Karpas-422 (cell line): ENCODE data around the gene CCNY. TPM values are rescaled to one million over a fixed set of nuclear protein-coding genes. Genes with fewer than 3 reads are reported as not detected.

ENCODE experiments used
- DNase-seq: peaks from one replicate; pipeline ENCODE4 v3.0.0-alpha.2; 2015
- H2AFZ ChIP-seq: fragments of 200-600 bp; sonication (generic); 2 replicates; pipeline ENCODE4 v1.6.1; 2014; ENCODE audit warnings: antibody characterized with exemption, low read length, mixed read lengths
- H3K27ac ChIP-seq: fragments of 200-600 bp; sonication (generic); 2 replicates; pipeline ENCODE4 v1.5.1; 2014; ENCODE audit warnings: mild to moderate bottlenecking, low read length, moderate library complexity
- H3K27me3 ChIP-seq: fragments of 200-600 bp; sonication (generic); 2 replicates; pipeline ENCODE4 v1.6.1; 2014; ENCODE audit warnings: low read length, mixed read lengths
- H3K36me3 ChIP-seq: fragments of 200-600 bp; sonication (generic); 2 replicates; pipeline ENCODE4 v1.6.1; 2014; ENCODE audit warnings: low read length, mixed read lengths; ENCODE audit not compliant: insufficient read depth
- H3K4me1 ChIP-seq: fragments of 200-600 bp; sonication (generic); 2 replicates; pipeline ENCODE4 v1.6.1; 2014; ENCODE audit warnings: mild to moderate bottlenecking, low read length, mixed read lengths
- H3K4me2 ChIP-seq: fragments of 200-600 bp; sonication (generic); 2 replicates; pipeline ENCODE4 v1.6.1; 2014; ENCODE audit warnings: low read length, low read depth, mild to moderate bottlenecking; ENCODE audit not compliant: poor library complexity, severe bottlenecking
- H3K4me3 ChIP-seq: fragments of 200-600 bp; sonication (generic); 2 replicates; pipeline ENCODE4 v1.5.1; 2014; ENCODE audit warnings: mild to moderate bottlenecking, antibody characterized with exemption, low read length, mixed read lengths
- H3K79me2 ChIP-seq: fragments of 200-600 bp; sonication (generic); 2 replicates; pipeline ENCODE4 v1.6.1; 2014; ENCODE audit warnings: mild to moderate bottlenecking, low read length, mixed read lengths
- H3K9ac ChIP-seq: fragments of 200-600 bp; sonication (generic); 2 replicates; pipeline ENCODE4 v1.6.0; 2014; ENCODE audit warnings: low read length
- H3K9me2 ChIP-seq: fragments of 200-600 bp; sonication (generic), shearing (Covaris generic); replicated peaks from 2 replicates; pipeline ENCODE4 v1.6.0; 2014; ENCODE audit warnings: mild to moderate bottlenecking, low read length, moderate library complexity; ENCODE audit not compliant: insufficient read depth
- H3K9me3 ChIP-seq: fragments of 300-700, 200-600 bp; sonication (generic); 2 replicates; pipeline ENCODE4 v1.6.1; 2014; ENCODE audit warnings: low read length, mixed read lengths
- H4K20me1 ChIP-seq: fragments of 200-600 bp; sonication (generic); 2 replicates; pipeline ENCODE4 v1.6.1; 2014; ENCODE audit warnings: mild to moderate bottlenecking, antibody characterized with exemption, low read length, low read depth; ENCODE audit not compliant: insufficient read depth
- total RNA-seq: library from RNA; depleted of rRNA; stranded (reverse); fragments of >200 nt; shearing (Covaris generic); gene quantifications from 2 replicates; pipeline ENCODE4 v1.2.3, GENCODE V29; 2014; ENCODE audit warnings: low replicate concordance; rRNA removed

Gene CCNY
- total RNA-seq, 1 experiment from 2014 or later, result 19.4 TPM

DNA sequence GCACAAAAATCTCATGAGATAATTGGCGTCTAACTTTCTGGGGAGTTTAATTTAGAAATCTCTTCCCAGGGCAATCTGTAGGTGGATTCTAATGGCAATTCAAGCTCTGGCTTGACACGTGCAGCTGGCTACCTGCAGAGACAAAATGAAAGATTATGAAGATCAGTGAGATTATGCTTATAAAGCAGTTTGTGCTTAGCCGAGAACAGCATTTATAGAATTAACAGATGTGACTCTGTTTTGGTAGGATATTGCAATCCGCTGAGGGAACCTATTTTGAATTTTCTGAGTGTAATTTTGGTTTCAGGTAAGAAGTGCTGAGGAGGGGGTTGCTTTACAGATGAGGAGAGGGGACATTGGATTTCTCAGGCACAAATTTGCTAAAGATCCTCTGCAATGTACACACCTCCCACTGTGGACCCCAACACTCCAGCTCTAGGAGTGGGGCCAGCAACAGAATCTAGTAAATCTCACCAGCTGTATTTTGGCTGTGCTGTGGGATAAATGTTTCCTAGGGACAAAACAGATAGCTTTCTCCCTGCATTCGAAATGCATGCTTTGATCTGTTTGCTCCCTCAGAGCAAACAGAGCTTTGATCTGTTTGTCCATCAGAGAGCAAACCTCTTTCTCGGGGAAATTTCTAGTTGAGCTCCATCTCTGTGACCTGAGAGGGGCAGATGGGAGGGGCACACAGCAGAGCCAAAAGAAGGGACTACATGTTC, 276.2 kb downstream of the CCNY start:
- DNase-seq, result no peak
- Histone ChIP-seq H2AFZ (no peak overlapping the region), H3K9ac (no peak overlapping the region), H3K27me3 (no peaks in the 10 kb centered on the region), H3K4me3 (no peak overlapping the region), H3K4me1 (no peaks in the 10 kb centered on the region; the same call in 1 of the 2 replicates), H3K9me3 (no peaks in the 10 kb centered on the region), H3K27ac (peak overlapping the region; percentile 23; the same call in 1 of the 2 replicates), H3K4me2 (no peak overlapping the region), H3K79me2 (no peaks in the 10 kb centered on the region), H3K36me3 (no peaks in the 10 kb centered on the region), H4K20me1 (no peaks in the 10 kb centered on the region), H3K9me2 (no peaks in the 10 kb centered on the region)

DNA sequence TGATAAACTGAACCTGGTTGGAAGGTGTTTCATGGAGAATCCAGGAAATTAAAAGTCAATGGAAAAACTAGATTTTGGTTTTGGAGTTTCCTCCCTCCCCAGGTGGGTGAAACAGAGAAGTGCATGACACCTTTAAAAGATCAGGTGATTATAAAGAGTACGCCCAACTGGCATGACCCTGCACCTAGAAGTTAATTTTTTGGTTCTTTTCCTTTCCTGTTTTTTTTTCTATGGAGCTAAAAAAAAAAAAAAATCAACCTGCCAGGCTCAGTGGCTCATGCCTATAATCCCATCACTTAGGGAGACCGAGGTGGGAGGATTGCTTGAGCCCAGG, 276.8 kb downstream of the CCNY start:
- Histone ChIP-seq H3K4me1 (no peaks in the 10 kb centered on the region; the same call in 1 of the 2 replicates), H3K4me2 (no peak overlapping the region), H3K9ac (no peak overlapping the region), H4K20me1 (no peaks in the 10 kb centered on the region), H3K9me2 (no peaks in the 10 kb centered on the region), H3K9me3 (no peaks in the 10 kb centered on the region), H3K27ac (no peak overlapping the region), H2AFZ (no peak overlapping the region), H3K36me3 (no peaks in the 10 kb centered on the region), H3K4me3 (no peak overlapping the region), H3K79me2 (no peaks in the 10 kb centered on the region), H3K27me3 (no peaks in the 10 kb centered on the region)
- no peak for DNase-seq

DNA sequence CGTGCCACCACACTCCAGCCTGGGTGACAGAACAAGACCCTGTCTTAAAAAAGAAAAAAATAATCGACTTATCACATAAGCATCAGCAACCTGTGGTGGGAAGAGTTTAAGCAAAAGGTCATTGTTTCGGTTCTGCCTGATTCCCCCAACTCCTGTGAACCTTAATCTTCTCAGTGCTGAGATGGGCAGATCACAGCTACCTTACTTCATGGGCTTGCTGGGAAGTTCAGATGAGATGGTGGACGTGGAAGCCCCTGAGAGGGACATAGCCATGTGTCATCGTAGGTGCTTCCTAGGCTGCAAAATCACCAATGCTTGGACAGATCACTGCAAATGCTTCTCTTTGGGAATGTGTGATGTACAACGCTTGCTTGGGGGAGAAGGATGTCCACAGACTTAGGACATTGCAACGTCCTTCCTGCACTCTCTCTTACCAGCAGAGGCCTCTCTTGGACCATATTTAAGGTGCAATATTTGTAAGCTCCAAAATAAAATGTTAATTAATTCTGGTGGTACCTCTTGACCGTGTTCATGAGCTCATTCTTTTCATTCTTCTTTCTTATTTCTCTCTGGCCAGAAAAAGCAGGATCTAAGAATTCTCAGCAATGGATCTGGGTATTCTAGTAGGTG, 277.4 kb downstream of the CCNY start:
- no peaks in the 10 kb centered on the region for H3K9me2 ChIP-seq
- H3K9ac ChIP-seq, result no peak overlapping the region
- H4K20me1 ChIP-seq, result no peaks in the 10 kb centered on the region
- no peak overlapping the region for H3K4me2 ChIP-seq
- no peaks in the 10 kb centered on the region for H3K36me3 ChIP-seq
- no peaks in the 10 kb centered on the region; the same call in 1 of the 2 replicates for H3K4me1 ChIP-seq
- no peak overlapping the region for H3K27ac ChIP-seq
- no peaks in the 10 kb centered on the region for H3K27me3 ChIP-seq
- no peak overlapping the region for H3K4me3 ChIP-seq
- H2AFZ ChIP-seq, result no peak overlapping the region
- H3K9me3 ChIP-seq, result no peaks in the 10 kb centered on the region
- peak; percentile 56 for DNase-seq
- H3K79me2 ChIP-seq, result no peaks in the 10 kb centered on the region

DNA sequence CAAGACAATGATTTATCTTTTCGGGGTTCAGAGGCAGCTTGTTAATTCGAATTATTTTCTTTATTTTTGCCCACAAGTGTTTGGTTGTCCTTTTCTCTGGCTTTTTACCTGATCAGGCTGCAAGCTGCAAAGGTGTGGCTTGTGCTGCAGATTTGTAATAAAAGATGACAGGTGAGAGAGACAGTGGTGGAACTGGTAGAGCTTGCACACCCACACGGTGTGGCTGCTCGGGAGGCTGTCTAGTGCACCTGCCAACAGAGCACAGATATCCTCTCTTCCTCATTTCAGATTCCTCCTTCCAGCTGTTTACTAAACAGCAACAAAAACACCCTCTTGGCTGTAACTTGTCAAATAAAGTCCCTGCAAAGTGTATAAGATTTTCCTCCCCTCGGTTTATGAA, 278.0 kb downstream of the CCNY start:
- Histone ChIP-seq H3K36me3 (no peaks in the 10 kb centered on the region), H3K9me2 (no peaks in the 10 kb centered on the region), H3K4me3 (no peak overlapping the region), H3K9me3 (no peaks in the 10 kb centered on the region), H3K4me2 (no peak overlapping the region), H4K20me1 (no peaks in the 10 kb centered on the region), H3K79me2 (no peaks in the 10 kb centered on the region), H3K27ac (no peak overlapping the region), H2AFZ (no peak overlapping the region), H3K27me3 (no peaks in the 10 kb centered on the region), H3K9ac (no peak overlapping the region), H3K4me1 (no peaks in the 10 kb centered on the region; the same call in 1 of the 2 replicates)
- no peak for DNase-seq

Other genes starting within 250 kb of the CCNY start
- gene CUL2, start 246.2 kb upstream of the CCNY start, total RNA-seq, result 14.1 and 15.9 TPM in 2 replicates
- gene CREM, start 209.7 kb upstream of the CCNY start, total RNA-seq, result 23.2 and 38.8 TPM in 2 replicates